Endothelial cell of umbilical vein (primary cell): ENCODE measurements around the gene SOX18. TPM values are rescaled to one million over a fixed set of nuclear protein-coding genes. Genes with fewer than 3 reads are reported as not detected.

Experiments used
- BruUV-seq: library from RNA; stranded (reverse); fragments of 400-500 nt; replicated peaks from 2 replicates; lab custom pipeline; 2021; lab: Mats Ljungman, UMichigan
- CTCF ChIA-PET: fragments of 300-600, 350-600 bp; sonication (Branson Sonifier 250); formaldehyde crosslinking; loops from one replicate; lab custom pipeline; 2021; ENCODE audit warnings: antibody characterized with exemption, inconsistent platforms; lab: Charles Lee
- POLR2A ChIA-PET: fragments of 300-600, 350-600 bp; sonication (Branson Sonifier 250); formaldehyde crosslinking; loops from one replicate; lab custom pipeline; 2021; ENCODE audit warnings: antibody characterized with exemption, inconsistent platforms; lab: Charles Lee
- DNase-seq: peaks from one replicate; pipeline ENCODE4 v3.0.0-alpha.2; 2011; ENCODE audit warnings: low read depth, low spot score
- FAIRE-seq: peaks from 2 replicates; lab custom pipeline; 2011; peaks lifted over from hg19 to GRCh38; lab: Jason Lieb, UNC
- H2AFZ ChIP-seq: 2 replicates; pipeline ENCODE4 v1.6.0; 2012; ENCODE audit warnings: low read depth, low read length, control low read depth, inconsistent platforms
- H3K27ac ChIP-seq: 2 replicates; pipeline ENCODE4 v1.5.1; 2011; ENCODE audit warnings: low read depth, mild to moderate bottlenecking, control low read depth, low read length, moderate library complexity; ENCODE audit not compliant: insufficient read depth
- H3K27me3 ChIP-seq, 2 experiments: 2 replicates each; pipeline versions ENCODE4 v1.6.0 to v1.6.1; 2011; ENCODE audit warnings: low read length in 2 of 2, mixed read lengths in 1 of 2; ENCODE audit not compliant: control insufficient read depth in 2 of 2, insufficient read depth in 2 of 2
- H3K36me3 ChIP-seq, 2 experiments: 2 replicates in 1 of 2; 3 replicates in 1 of 2; pipeline ENCODE4 v1.5.1; 2011; ENCODE audit warnings: low read length in 2 of 2, mild to moderate bottlenecking in 1 of 2, moderate library complexity in 1 of 2; ENCODE audit not compliant: control insufficient read depth in 2 of 2, insufficient read depth in 2 of 2; ENCODE audit errors: extremely low read depth in 1 of 2
- H3K4me1 ChIP-seq: 3 replicates; pipeline ENCODE4 v1.5.1; 2011; ENCODE audit warnings: mild to moderate bottlenecking, low read length; ENCODE audit not compliant: control insufficient read depth, insufficient read depth; ENCODE audit errors: extremely low read depth
- H3K4me2 ChIP-seq: 2 replicates; pipeline ENCODE4 v1.6.1; 2011; ENCODE audit warnings: low read length, control low read depth, mixed read lengths; ENCODE audit not compliant: insufficient read depth
- H3K4me3 ChIP-seq, 3 experiments: fragments of 200-600 bp in 1 of 3; sonication (generic), shearing (Covaris generic) in 1 of 3; replicated peaks in 1 of 3; 2 replicates each; pipeline ENCODE4 v1.5.1; 2011 to 2016; ENCODE audit warnings: control low read depth in 3 of 3, low read length in 3 of 3, mild to moderate bottlenecking in 2 of 3, inconsistent platforms in 1 of 3, low read depth in 1 of 3, moderate library complexity in 1 of 3; ENCODE audit not compliant: insufficient read depth in 1 of 3
- H3K79me2 ChIP-seq: 2 replicates; pipeline ENCODE4 v1.6.0; 2012; ENCODE audit warnings: low read length, inconsistent platforms; ENCODE audit not compliant: control insufficient read depth, insufficient read depth
- H3K9ac ChIP-seq: replicated peaks from 2 replicates; pipeline ENCODE3; 2011; ENCODE audit warnings: low read length, control low read depth; ENCODE audit not compliant: insufficient read depth; ENCODE audit errors: extremely low read depth
- H3K9me1 ChIP-seq: replicated peaks from 3 replicates; pipeline ENCODE4 v1.6.0; 2011; ENCODE audit warnings: mild to moderate bottlenecking, low read length; ENCODE audit not compliant: control insufficient read depth, insufficient read depth; ENCODE audit errors: extremely low read depth
- H3K9me3 ChIP-seq: replicated peaks from 2 replicates; pipeline ENCODE4 v1.5.1; 2012; ENCODE audit warnings: low read length, inconsistent platforms; ENCODE audit not compliant: control insufficient read depth, insufficient read depth
- H4K20me1 ChIP-seq: replicated peaks from 2 replicates; pipeline ENCODE3; 2011; ENCODE audit warnings: mild to moderate bottlenecking, low read length; ENCODE audit not compliant: control insufficient read depth, insufficient read depth; ENCODE audit errors: extremely low read depth
- EZH2 ChIP-seq: IDR thresholded peaks from 2 replicates; pipeline ENCODE4 v1.6.1; 2012; ENCODE audit warnings: borderline replicate concordance, low read depth, mild to moderate bottlenecking, moderate library complexity, low read length, inconsistent platforms; ENCODE audit not compliant: severe bottlenecking
- FOS ChIP-seq: IDR thresholded peaks from 2 replicates; pipeline ENCODE4 v1.6.1; 2011; ENCODE audit warnings: mild to moderate bottlenecking, low read length, moderate library complexity, borderline replicate concordance; ENCODE audit not compliant: insufficient read depth
- GATA2 ChIP-seq: IDR thresholded peaks from 2 replicates; pipeline ENCODE4 v1.7.0; 2011; ENCODE audit warnings: low read depth, mild to moderate bottlenecking, moderate library complexity, mixed read lengths, low read length; ENCODE audit not compliant: insufficient read length, insufficient read depth
- JUN ChIP-seq: IDR thresholded peaks from 2 replicates; pipeline ENCODE4 v1.6.1; 2011; ENCODE audit warnings: borderline replicate concordance, low read depth; ENCODE audit not compliant: insufficient read length, insufficient read depth
- MYC ChIP-seq: IDR thresholded peaks from one replicate; pipeline ENCODE4 v1.6.1; 2011; ENCODE audit warnings: mild to moderate bottlenecking, low read depth, low read length
- POLR2A ChIP-seq: IDR thresholded peaks from 2 replicates; pipeline ENCODE4 v1.6.1; 2012; ENCODE audit warnings: low read depth, mild to moderate bottlenecking, control low read depth, low read length
- POLR2AphosphoS5 ChIP-seq: IDR thresholded peaks from 2 replicates; pipeline ENCODE4 v1.6.1; 2012; ENCODE audit warnings: low read depth, mild to moderate bottlenecking, control low read depth, low read length, moderate library complexity; ENCODE audit not compliant: insufficient read depth
- dilution Hi-C: fragments of 300-500 bp; cut with MboI; formaldehyde crosslinking; loops from one replicate; pipeline ENCODE4 v1.15.0; 2019; ENCODE audit warnings: low sequenced_read_pairs; ENCODE audit not compliant: extremely low pct_ligation_motif_present
- intact Hi-C: fragments of 100-400 bp; cut with micrococcal nuclease; formaldehyde crosslinking; loops from one replicate; pipeline ENCODE4 v1.10.0; 2022
- polyA plus RNA-seq, 4 experiments: library from polyadenylated mRNA; depleted of rRNA in 3 of 4; stranded (reverse) in 3 of 4; unstranded in 1 of 4; fragments of >200 nt; gene quantifications; 2 replicates each; pipeline versions ENCODE4 v1.2.1 to v1.2.3, GENCODE V29; 2011 to 2012; ENCODE audit warnings: missing spikeins in 1 of 4
- total RNA-seq: library from RNA; stranded (reverse); gene quantifications from 2 replicates; pipeline ENCODE4 v1.2.3, GENCODE V29; 2021
- TF ChIP-seq, protein P1 (sequence below): IDR thresholded peaks from 2 replicates; pipeline ENCODE4 v1.6.1; 2011; ENCODE audit not compliant: insufficient read depth, insufficient read length
- TF ChIP-seq, protein P2 (sequence below), 2 donors: IDR thresholded peaks; 1 replicate in 1 of 2; 2 replicates in 1 of 2; pipeline ENCODE4 v1.5.1; 2011; ENCODE audit warnings: low read length in 2 of 2, mild to moderate bottlenecking in 2 of 2, moderate library complexity in 2 of 2, control low read depth in 1 of 2, inconsistent platforms in 1 of 2, low read depth in 1 of 2; ENCODE audit not compliant: insufficient read depth in 1 of 2; ENCODE audit errors: extremely low read depth in 1 of 2

Gene SOX18
- total and polyA plus RNA-seq, 2 donors (not counting 3 experiments of a cell fraction or from before 2014, with no cell fraction given), result 20.9 to 175 TPM

DNA sequence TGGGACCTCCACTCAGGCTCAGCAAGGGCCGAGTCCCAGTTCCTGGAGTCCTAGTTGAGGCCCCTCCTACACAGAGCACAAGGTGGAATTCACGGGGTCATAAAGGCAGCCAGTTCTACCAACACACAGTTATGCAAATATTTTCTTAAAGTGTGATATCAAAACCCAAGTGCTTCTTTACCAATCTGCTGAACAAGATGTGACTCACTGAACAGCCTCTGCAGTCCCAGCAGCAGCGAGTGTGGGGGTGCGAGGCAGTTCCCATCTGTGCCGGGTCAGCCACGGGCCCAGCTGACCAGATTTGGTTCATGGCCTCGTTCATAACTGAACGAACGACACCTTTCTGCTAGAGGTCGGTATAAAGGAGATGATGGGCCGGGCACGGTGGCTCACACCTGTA, 9.1 kb upstream of the SOX18 start:
- FAIRE-seq, result no peak
- Histone ChIP-seq H3K27me3 (no peaks in the 10 kb centered on the region), H2AFZ (no peak overlapping the region), H3K36me3 (no peaks in the 10 kb centered on the region), H3K27ac (no peak overlapping the region), H3K79me2 (peaks cover 3% of the 10 kb centered on the region), H3K4me3 (no peak overlapping the region), H3K4me2 (no peak overlapping the region), H3K9ac (no peak overlapping the region), H3K9me1 (no peaks in the 10 kb centered on the region), H3K9me3 (no peaks in the 10 kb centered on the region), H4K20me1 (no peaks in the 10 kb centered on the region), H3K4me1 (peaks cover 49% of the 10 kb centered on the region)
- ChIA-PET POLR2A (interaction anchor here (1.9 kb wide), 1 partner anchor 19 kb away, joined by 9 read pairs; no protein-coding TSS in a partner anchor), CTCF (interaction anchor here (2.0 to 15.2 kb wide), 2 partner anchors 20 to 85 kb away, joined by 8 to 412 read pairs; partner anchors contain the start of gene C20orf204)
- no TSS peak for BruUV-seq
- intact Hi-C loops (loop anchor here (10.0 kb wide), 1 partner anchor 164 kb away; the partner anchor contains the start of gene DNAJC5), dilution Hi-C loops (no loop called here)
- DNase-seq, result no peak
- no peak for TF ChIP-seq POLR2A
- no peak for TF ChIP-seq MYC
- no peak for TF ChIP-seq GATA2
- TF ChIP-seq, protein P1, sequence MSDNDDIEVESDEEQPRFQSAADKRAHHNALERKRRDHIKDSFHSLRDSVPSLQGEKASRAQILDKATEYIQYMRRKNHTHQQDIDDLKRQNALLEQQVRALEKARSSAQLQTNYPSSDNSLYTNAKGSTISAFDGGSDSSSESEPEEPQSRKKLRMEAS, result no peak
- no peak for TF ChIP-seq EZH2
- TF ChIP-seq POLR2AphosphoS5, result no peak
- no peak for TF ChIP-seq JUN
- no peak for TF ChIP-seq FOS
- TF ChIP-seq, protein P2, sequence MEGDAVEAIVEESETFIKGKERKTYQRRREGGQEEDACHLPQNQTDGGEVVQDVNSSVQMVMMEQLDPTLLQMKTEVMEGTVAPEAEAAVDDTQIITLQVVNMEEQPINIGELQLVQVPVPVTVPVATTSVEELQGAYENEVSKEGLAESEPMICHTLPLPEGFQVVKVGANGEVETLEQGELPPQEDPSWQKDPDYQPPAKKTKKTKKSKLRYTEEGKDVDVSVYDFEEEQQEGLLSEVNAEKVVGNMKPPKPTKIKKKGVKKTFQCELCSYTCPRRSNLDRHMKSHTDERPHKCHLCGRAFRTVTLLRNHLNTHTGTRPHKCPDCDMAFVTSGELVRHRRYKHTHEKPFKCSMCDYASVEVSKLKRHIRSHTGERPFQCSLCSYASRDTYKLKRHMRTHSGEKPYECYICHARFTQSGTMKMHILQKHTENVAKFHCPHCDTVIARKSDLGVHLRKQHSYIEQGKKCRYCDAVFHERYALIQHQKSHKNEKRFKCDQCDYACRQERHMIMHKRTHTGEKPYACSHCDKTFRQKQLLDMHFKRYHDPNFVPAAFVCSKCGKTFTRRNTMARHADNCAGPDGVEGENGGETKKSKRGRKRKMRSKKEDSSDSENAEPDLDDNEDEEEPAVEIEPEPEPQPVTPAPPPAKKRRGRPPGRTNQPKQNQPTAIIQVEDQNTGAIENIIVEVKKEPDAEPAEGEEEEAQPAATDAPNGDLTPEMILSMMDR (IDR thresholded peaks at IDR 0.05; ENCODE audit: extremely low read depth in 1 of 2, insufficient read depth in 1 of 2, low read depth in 1 of 2, low read length in 2 of 2), result no peak
